LNCAP (cell line): ENCODE measurements around the gene C14orf119.

Experiments
- TF ChIP-seq, protein P1 (sequence below): fragments of 450-650 bp; IDR thresholded peaks from 2 replicates; pipeline ENCODE4 v1.5.1; 2017; ENCODE audit warnings: mild to moderate bottlenecking

C14orf119 gene

DNA sequence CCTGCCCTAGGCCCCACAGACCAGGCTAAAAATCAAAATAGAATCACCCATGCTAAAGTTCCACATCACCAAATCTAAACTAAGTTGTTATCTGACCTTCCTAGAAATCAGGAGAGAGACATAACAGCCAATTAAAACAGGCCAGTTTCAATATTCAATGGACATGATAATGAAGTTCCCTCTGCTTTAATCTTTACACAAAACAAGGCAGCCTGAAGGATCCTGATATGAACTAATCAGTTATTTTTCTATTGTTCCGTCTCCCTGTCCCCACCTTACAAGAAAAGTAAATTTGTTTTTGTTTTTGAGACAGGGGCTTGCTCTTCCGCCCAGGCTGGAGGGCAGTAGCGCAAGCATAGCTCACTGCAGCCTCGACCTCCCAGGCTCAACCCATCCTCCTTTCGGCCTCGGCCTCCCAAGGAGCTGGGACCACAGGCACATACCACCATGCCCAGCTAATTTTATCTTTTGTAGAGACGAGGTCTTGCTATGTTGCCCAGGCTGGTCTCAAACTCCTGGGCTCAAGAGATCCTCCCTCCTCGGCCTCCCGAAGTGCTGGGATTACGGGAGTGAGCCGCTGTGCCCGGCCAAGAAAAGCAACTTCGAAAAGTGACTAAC is 29.1 kb downstream of the C14orf119 start:
- TF ChIP-seq, protein P1, sequence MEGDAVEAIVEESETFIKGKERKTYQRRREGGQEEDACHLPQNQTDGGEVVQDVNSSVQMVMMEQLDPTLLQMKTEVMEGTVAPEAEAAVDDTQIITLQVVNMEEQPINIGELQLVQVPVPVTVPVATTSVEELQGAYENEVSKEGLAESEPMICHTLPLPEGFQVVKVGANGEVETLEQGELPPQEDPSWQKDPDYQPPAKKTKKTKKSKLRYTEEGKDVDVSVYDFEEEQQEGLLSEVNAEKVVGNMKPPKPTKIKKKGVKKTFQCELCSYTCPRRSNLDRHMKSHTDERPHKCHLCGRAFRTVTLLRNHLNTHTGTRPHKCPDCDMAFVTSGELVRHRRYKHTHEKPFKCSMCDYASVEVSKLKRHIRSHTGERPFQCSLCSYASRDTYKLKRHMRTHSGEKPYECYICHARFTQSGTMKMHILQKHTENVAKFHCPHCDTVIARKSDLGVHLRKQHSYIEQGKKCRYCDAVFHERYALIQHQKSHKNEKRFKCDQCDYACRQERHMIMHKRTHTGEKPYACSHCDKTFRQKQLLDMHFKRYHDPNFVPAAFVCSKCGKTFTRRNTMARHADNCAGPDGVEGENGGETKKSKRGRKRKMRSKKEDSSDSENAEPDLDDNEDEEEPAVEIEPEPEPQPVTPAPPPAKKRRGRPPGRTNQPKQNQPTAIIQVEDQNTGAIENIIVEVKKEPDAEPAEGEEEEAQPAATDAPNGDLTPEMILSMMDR: no peak

DNA sequence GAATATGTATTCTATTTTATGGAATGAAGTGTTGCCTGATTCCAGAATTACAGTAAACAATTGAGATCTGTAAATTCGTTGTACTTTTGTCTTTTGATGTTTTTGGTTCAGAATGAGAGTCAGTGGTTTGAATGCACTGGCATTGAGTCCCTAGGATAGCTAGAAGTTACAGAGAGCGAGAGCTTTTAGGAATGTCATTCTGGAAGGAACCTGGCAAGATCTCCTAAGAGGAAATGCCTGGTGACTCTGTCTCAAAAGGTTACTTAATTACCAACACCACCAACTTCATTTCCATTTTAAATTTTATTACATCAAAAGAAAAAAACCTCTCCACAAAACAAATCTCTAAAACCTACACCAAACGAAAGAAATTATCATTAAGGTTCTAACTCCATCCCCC is 29.7 kb downstream of the C14orf119 start:
- TF ChIP-seq, protein P1: no peak

DNA sequence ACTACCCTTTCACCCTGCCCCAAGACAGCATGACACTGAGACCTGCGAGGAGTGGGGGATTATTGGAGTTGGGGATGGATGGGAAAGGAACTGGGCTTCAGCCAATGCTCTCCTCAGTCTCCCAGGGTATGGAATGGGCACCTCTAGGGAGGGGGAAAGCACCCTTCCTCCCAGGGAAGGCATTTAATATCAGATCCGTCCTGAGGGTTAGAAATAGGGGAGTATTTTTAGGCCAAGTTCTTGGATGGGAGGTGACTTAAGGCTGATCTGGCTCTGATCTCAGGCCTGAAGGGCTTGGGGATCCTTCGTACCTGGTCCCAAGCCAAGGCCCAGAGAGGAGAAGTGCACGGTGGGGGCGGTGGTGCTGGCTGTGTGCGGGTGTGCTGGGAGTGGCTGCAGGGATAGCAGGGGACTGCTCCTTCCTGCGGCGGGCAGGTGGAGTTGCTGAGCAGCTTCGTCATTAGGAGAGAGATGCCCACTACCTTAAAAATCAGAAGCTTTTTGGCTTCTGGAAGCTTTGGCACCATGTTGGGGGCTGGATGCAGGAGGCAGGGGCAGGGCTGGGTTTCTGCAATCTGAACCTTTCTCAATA is 30.7 kb downstream of the C14orf119 start:
- TF ChIP-seq, protein P1: no peak

DNA sequence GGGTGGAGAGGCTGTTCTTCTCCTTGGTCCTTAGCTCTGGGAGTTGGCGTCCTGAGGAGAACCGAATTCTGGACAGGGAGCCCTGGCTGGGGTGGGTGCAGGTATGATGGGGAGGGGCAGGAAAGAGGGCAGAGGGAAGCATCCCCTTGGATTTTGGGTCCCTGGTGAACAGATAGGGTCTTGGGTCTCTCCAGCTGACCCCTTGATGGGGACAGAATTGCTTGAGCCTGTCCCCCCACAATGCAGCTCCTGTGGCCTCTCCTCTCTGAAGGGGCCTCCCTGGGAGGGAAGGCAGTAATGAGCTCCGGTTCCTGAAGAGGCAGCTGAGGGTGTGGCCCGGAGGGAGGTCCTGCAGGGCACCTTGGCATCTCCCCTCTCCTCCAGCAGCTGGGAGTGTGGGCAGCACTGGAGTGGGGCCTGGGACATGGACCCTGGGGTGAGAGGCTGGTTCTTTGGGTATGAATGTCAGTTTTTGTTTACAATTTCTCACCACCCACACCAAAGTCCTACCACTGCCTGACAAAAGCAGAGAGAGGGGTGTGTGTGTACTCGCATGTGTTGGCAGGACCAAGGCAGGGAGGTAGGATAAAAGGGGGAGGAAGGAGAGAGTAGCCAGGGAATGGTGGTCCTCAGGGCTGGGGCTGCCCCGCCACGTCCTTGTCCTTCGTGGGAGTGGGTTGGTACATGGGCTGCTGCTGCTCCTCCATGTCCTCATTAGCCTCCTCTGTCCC is 31.4 kb downstream of the C14orf119 start:
- TF ChIP-seq, protein P1: no peak

DNA sequence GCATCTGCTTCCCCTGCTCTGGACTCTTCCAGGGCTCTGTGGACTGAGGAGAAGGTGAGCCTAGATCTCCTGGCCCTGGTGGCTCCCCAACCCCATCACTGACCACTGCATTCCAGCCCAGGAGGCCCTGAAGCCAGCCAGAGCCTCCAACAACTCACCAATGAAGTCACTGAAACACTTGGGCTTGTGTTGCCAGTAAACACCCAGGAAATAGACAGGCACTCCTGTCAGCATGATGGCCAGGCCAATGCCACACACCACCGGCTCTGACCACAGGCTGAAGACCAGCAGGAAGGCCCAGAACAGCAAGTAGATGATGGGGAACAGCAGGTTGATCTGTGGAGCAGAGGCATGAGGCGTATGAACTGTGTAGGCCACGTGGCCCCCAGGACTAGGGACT is 32.6 kb downstream of the C14orf119 start:
- TF ChIP-seq, protein P1: no peak

DNA sequence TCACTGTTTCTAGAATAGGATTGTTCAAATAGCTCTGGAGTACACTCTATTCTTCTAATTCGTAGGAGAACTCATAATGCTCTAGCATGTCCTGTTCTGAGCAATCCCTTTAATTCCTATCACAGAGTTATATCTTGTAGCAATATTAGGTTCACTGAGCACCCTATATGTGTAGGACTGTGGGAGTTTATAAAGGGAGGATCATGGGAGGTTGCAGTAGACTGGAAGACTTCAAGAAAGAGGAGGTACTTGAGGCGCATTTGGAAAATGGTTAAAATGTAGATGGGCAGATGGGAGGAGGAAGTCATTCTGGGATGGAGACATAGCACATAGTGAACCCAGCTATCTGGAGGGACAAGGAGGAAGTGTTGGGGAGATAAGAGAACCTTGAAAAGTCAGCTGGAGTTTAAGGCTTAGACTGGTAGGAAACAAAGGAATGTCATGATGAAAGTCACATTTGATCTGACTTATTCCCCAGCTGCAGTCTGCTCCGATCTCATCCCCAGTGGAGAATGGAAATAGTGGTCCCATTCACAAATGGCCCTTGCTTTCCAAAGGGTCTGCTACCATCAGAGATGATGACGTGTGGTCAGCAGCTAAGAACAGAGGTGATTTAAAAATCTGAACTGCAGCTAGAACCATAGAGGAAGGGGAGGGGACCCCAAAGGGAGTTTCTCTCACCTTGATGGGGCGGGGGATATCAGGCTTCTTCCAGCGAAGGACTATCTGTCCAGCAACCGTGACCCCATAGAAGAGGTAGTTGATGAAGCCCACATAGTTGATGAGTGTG is 33.9 kb downstream of the C14orf119 start:
- TF ChIP-seq, protein P1: no peak

DNA sequence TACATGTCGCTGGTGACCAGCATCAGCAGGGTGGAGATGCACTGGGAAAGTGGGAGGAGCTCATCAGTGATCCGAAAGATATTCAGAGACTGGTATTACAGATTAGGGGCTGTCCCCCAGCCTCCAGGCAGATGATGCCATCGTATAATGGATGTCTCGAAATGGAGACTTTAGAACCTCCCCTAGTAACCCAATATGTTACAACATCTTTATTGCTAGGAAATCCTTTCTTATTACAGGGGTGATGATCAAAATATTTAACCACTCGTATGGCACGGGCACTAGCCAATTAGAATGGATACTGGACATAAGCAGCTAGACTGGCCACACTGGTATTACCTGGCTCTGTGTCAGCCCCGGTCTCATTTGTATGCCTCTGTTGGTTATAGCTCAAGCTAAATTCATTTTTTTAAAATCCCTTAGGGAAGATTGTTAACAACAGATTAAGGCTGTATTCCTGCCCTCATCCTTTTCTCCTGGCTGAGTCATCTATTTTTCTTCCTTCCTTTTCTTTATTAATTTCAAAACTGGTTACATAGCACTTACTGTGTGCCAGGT is 34.5 kb downstream of the C14orf119 start:
- TF ChIP-seq, protein P1: no peak
